Naive thymus-derived CD4-positive, alpha-beta T cell (primary cell): ENCODE results near the gene PPT2. TPM values are rescaled to one million over a fixed set of nuclear protein-coding genes. Genes with fewer than 3 reads are reported as not detected.

Source experiments
- ATAC-seq: fragments of 150-1000 bp; cut with Tn5 transposase; 2 replicates; pipeline ENCODE4 v1.10.0; 2021; ENCODE audit warnings: mild to moderate bottlenecking, moderate library complexity
- CTCF ChIA-PET: fragments of 350-600 bp; sonication (Branson Sonifier 250); formaldehyde crosslinking; loops from one replicate; lab custom pipeline; 2021; ENCODE audit warnings: antibody characterized with exemption; lab: Charles Lee
- POLR2A ChIA-PET: fragments of 350-600 bp; sonication (Branson Sonifier 250); formaldehyde crosslinking; loops from one replicate; lab custom pipeline; 2021; ENCODE audit warnings: antibody characterized with exemption, inconsistent platforms; lab: Charles Lee
- DNase-seq, 9 donors: peaks; one replicate each; pipeline versions ENCODE4 v3.0.0 to v3.0.0-alpha.2; 2020 to 2022; ENCODE audit warnings: mixed read lengths in 1 of 9
- H3K27ac ChIP-seq: one replicate; pipeline ENCODE4 v1.7.0; 2013; ENCODE audit warnings: mild to moderate bottlenecking, low read depth, low read length, moderate library complexity
- H3K27me3 ChIP-seq, 2 donors: one replicate each; pipeline ENCODE4 v1.7.0; 2013; ENCODE audit warnings: low read length in 2 of 2, mild to moderate bottlenecking in 2 of 2, moderate library complexity in 2 of 2; ENCODE audit not compliant: control insufficient read depth in 2 of 2, insufficient read depth in 2 of 2
- H3K36me3 ChIP-seq, 3 experiments: 1 replicate in 2 of 3; 2 replicates in 1 of 3; pipeline ENCODE4 v1.7.0; 2013; ENCODE audit warnings: low read length in 3 of 3, mild to moderate bottlenecking in 3 of 3, moderate library complexity in 1 of 3; ENCODE audit not compliant: insufficient read depth in 3 of 3, control insufficient read depth in 2 of 3
- H3K4me1 ChIP-seq, 2 donors: one replicate each; pipeline ENCODE4 v1.7.0; 2013; ENCODE audit warnings: low read length in 2 of 2, mild to moderate bottlenecking in 2 of 2, moderate library complexity in 1 of 2; ENCODE audit not compliant: control insufficient read depth in 2 of 2, insufficient read depth in 2 of 2
- H3K4me3 ChIP-seq: 2 replicates; pipeline ENCODE4 v1.7.0; 2013; ENCODE audit warnings: mild to moderate bottlenecking, low read length
- H3K9me3 ChIP-seq, 3 experiments: 1 replicate in 2 of 3; 2 replicates in 1 of 3; pipeline ENCODE4 v1.7.0; 2013; ENCODE audit warnings: low read length in 3 of 3; ENCODE audit not compliant: control insufficient read depth in 2 of 3
- H3K27ac Mint-ChIP-seq, 9 donors: one replicate each; pipeline ENCODE4 v1.8.0; 2020 to 2022; ENCODE audit warnings: mixed read lengths in 9 of 9, mild to moderate bottlenecking in 8 of 9, moderate library complexity in 5 of 9, inconsistent platforms in 2 of 9
- H3K27me3 Mint-ChIP-seq, 5 donors: one replicate each; pipeline ENCODE4 v1.8.0; 2021 to 2022; ENCODE audit warnings: mixed read lengths in 5 of 5, mild to moderate bottlenecking in 1 of 5
- H3K36me3 Mint-ChIP-seq, 5 donors: one replicate each; pipeline ENCODE4 v1.8.0; 2020 to 2022; ENCODE audit warnings: mixed read lengths in 5 of 5, mild to moderate bottlenecking in 3 of 5, inconsistent platforms in 1 of 5
- H3K4me1 Mint-ChIP-seq, 7 donors: one replicate each; pipeline ENCODE4 v1.8.0; 2020 to 2022; ENCODE audit warnings: mixed read lengths in 7 of 7, mild to moderate bottlenecking in 3 of 7, inconsistent platforms in 1 of 7
- H3K4me3 Mint-ChIP-seq, 10 donors: one replicate each; pipeline ENCODE4 v1.8.0; 2020 to 2022; ENCODE audit warnings: mild to moderate bottlenecking in 10 of 10, mixed read lengths in 10 of 10, moderate library complexity in 6 of 10, inconsistent platforms in 2 of 10
- H3K9me3 Mint-ChIP-seq, 11 donors: one replicate each; pipeline ENCODE4 v1.8.0; 2020 to 2022; ENCODE audit warnings: mixed read lengths in 11 of 11, mild to moderate bottlenecking in 4 of 11, inconsistent platforms in 1 of 11, moderate library complexity in 1 of 11
- intact Hi-C, 2 donors: fragments of 100-400 bp; cut with micrococcal nuclease; formaldehyde crosslinking; loops; one replicate each; pipeline ENCODE4 v1.15.1; 2023
- polyA plus RNA-seq, 2 donors: library from polyadenylated mRNA; unstranded; fragments of 300-500 nt; fragmentation: Illumina TruSeq; gene quantifications; one replicate each; pipeline ENCODE4 v1.2.3, GENCODE V29; 2021
- total RNA-seq, 6 experiments: library from RNA in 5 of 6; stranded (reverse) in 5 of 6; gene quantifications; 1 replicate in 5 of 6; 2 replicates in 1 of 6; pipeline ENCODE4 v1.2.3 and lab custom pipeline; 2021 to 2026

PPT2 gene
- total and polyA plus RNA-seq, 7 experiments from 2014 or later = 11.8 to 21.9 (median 15.7) TPM

- POLR2A ChIA-PET = interaction anchor here (0.6 to 7.8 kb wide), 7 partner anchors 8 to 1201 kb away, joined by 3 to 79 read pairs (median 6); partner anchors contain the start of genes ATF6B and FKBPL
- CTCF ChIA-PET = interaction anchor here (0.7 to 1.5 kb wide), 3 partner anchors 69 to 916 kb away, joined by 3 to 4 read pairs (median 3); partner anchors contain the start of gene ATF6B
- DNase-seq (peak in 1 of 9 donors; percentile 17), ATAC-seq (no peak)
- Histone ChIP-seq H3K4me1 (peaks cover 20 to 29% of the 10 kb centered on the region in 2 donors), H3K36me3 (peaks cover 0 to 8% (median 0%) of the 10 kb centered on the region in 3 experiments), H3K4me3 (peak overlapping the region; percentile 98), H3K27me3 (no peaks in the 10 kb centered on the region), H3K27ac (peak overlapping the region; percentile 97), H3K9me3 (no peaks in the 10 kb centered on the region)
- peak overlapping the region; percentile 92 to 99 (median 97) for H3K4me3 Mint-ChIP-seq
- no peaks in the 10 kb centered on the region for H3K27me3 Mint-ChIP-seq
- H3K9me3 Mint-ChIP-seq = no peaks in the 10 kb centered on the region
- H3K27ac Mint-ChIP-seq = peak overlapping the region; percentile 86 to 99 (median 97)
- peaks cover 22 to 33% (median 31%) of the 10 kb centered on the region in 7 donors for H3K4me1 Mint-ChIP-seq
- peaks cover 0 to 7% (median 0%) of the 10 kb centered on the region in 5 donors for H3K36me3 Mint-ChIP-seq
- intact Hi-C loops = loop anchor here (5.0 to 10.0 kb wide), 7 partner anchors 372 to 1580 kb away; partner anchors contain the start of genes B3GALT4 (in 1 of the 2), CLIC1 (in 1 of the 2), CUTA (in 1 of the 2) and HSD17B8 (in 1 of the 2)
Measured at GRCh38 chr6:32196682-32197616, 43.0 kb downstream of the PPT2 start.

DNA sequence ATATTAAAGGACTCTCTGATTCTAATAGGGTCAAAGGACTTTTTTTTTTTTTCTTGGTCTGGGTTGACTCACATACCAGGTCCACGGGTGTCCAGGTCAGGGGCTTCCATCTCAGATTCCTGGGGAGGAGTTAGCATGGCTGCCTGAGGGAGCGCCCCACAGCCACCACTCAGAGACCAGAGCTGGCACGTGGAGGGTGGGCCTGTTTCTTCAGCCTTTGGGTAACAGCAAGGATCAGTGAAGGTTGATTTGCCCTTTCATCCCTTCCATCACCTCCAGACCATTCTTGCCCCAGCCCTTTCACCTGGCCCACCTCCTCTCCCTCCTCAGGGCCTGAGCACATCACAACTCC is 44.4 kb downstream of the PPT2 start:
- Mint-ChIP-seq H3K9me3 (no peaks in the 10 kb centered on the region), H3K27ac (peak overlapping the region in 6 of 9 donors; percentile 31 to 97 (median 58)), H3K4me3 (peak overlapping the region in 4 of 10 donors; percentile 8 to 41 (median 26)), H3K27me3 (peaks cover 0 to under 1% (median 0%) of the 10 kb centered on the region in 5 donors), H3K36me3 (no peaks in the 10 kb centered on the region), H3K4me1 (peaks cover 20 to 32% (median 29%) of the 10 kb centered on the region in 7 donors)
- no peak overlapping the region for H3K27ac ChIP-seq
- peaks cover 19 to 21% of the 10 kb centered on the region in 2 donors for H3K4me1 ChIP-seq
- H3K27me3 ChIP-seq = no peaks in the 10 kb centered on the region
- ChIA-PET CTCF (interaction anchor here (1.5 kb wide), 1 partner anchor 71 kb away, joined by 3 read pairs; the partner anchor contains the start of gene ATF6B), POLR2A (interaction anchor here (0.7 to 1.1 kb wide), 4 partner anchors 9 to 680 kb away, joined by 3 to 5 read pairs (median 4); no protein-coding TSS in a partner anchor)
- H3K4me3 ChIP-seq = no peak overlapping the region
- no peak for ATAC-seq
- DNase-seq = no peak
- intact Hi-C loops = loop anchor here (5.0 to 10.0 kb wide), 7 partner anchors 374 to 1581 kb away; partner anchors contain the start of genes B3GALT4 (in 1 of the 2), CLIC1 (in 1 of the 2), CUTA (in 1 of the 2) and HSD17B8 (in 1 of the 2)
- no peaks in the 10 kb centered on the region for H3K36me3 ChIP-seq
- no peaks in the 10 kb centered on the region for H3K9me3 ChIP-seq

DNA sequence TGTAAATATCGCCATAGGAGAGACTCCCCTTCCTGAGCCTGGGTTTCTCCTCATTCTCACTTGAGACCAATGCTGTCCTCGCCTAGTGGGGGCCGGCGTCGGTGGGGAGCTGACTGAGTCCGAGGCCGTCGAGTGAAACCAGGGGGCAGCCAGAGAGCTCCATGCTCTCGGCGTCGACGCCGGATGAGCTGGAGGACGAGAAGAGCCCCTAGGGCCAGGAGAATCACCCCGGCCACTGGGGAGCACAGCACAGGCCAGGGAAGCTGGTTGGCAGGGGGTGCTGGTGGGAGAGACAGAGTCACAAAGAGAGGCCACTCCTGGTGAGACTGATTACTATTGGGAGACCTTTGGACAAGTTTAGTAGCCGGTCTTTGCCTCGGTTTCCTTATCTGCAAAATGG is 44.9 kb downstream of the PPT2 start:
- no peaks in the 10 kb centered on the region for H3K9me3 ChIP-seq
- no peak for DNase-seq
- H3K27me3 ChIP-seq = no peaks in the 10 kb centered on the region
- Mint-ChIP-seq H3K27me3 (peaks cover 0 to 3% (median 0%) of the 10 kb centered on the region in 5 donors), H3K4me1 (peaks cover 15 to 27% (median 24%) of the 10 kb centered on the region in 7 donors), H3K4me3 (peak overlapping the region in 1 of 10 donors; percentile 7), H3K36me3 (no peaks in the 10 kb centered on the region), H3K9me3 (no peaks in the 10 kb centered on the region), H3K27ac (peak overlapping the region in 3 of 9 donors; percentile 31 to 97 (median 69))
- no peak overlapping the region for H3K4me3 ChIP-seq
- ChIA-PET CTCF (no interaction called here), POLR2A (interaction anchor here (0.7 kb wide), 1 partner anchor 679 kb away, joined by 5 read pairs; no protein-coding TSS in a partner anchor)
- intact Hi-C loops = loop anchor here (5.0 to 10.0 kb wide), 7 partner anchors 374 to 1582 kb away; partner anchors contain the start of genes B3GALT4 (in 1 of the 2), CLIC1 (in 1 of the 2), CUTA (in 1 of the 2) and HSD17B8 (in 1 of the 2)
- H3K4me1 ChIP-seq = peaks cover 14 to 16% of the 10 kb centered on the region in 2 donors
- H3K36me3 ChIP-seq = no peaks in the 10 kb centered on the region
- ATAC-seq = no peak
- no peak overlapping the region for H3K27ac ChIP-seq

- DNase-seq = no peak
- H3K36me3 Mint-ChIP-seq = no peaks in the 10 kb centered on the region
Measured at GRCh38 chr6:32200711-32201475, 47.0 kb downstream of the PPT2 start.

GRCh38 chr6:32202186-32202585 is 48.2 kb downstream of the PPT2 start:
- POLR2A ChIA-PET = no interaction called here

More at GRCh38 chr6:32200711-32201475, 47.0 kb downstream of the PPT2 start:
- ATAC-seq = no peak
- Histone ChIP-seq H3K36me3 (no peaks in the 10 kb centered on the region), H3K4me3 (no peak overlapping the region), H3K27ac (no peak overlapping the region), H3K4me1 (no peaks in the 10 kb centered on the region), H3K9me3 (no peaks in the 10 kb centered on the region), H3K27me3 (no peaks in the 10 kb centered on the region)
- Mint-ChIP-seq H3K4me1 (peaks cover 5 to 10% (median 7%) of the 10 kb centered on the region in 7 donors), H3K27me3 (peaks cover 0 to 14% (median 0%) of the 10 kb centered on the region in 5 donors), H3K4me3 (no peak overlapping the region), H3K9me3 (peaks cover 0 to 1% (median 0%) of the 10 kb centered on the region in 11 donors), H3K27ac (no peak overlapping the region)
- intact Hi-C loops = no loop called here
- CTCF ChIA-PET = interaction anchor here (0.6 kb wide), 1 partner anchor 60 kb away, joined by 4 read pairs; no protein-coding TSS in a partner anchor
- POLR2A ChIA-PET = no interaction called here

More at GRCh38 chr6:32202186-32202585, 48.2 kb downstream of the PPT2 start:
- intact Hi-C loops = no loop called here
- no peak overlapping the region for H3K27ac ChIP-seq
- DNase-seq (no peak), ATAC-seq (no peak)
- no peaks in the 10 kb centered on the region for H3K27me3 ChIP-seq
- Mint-ChIP-seq H3K27ac (no peak overlapping the region), H3K36me3 (no peaks in the 10 kb centered on the region), H3K27me3 (peaks cover 0 to 17% (median 0%) of the 10 kb centered on the region in 5 donors), H3K9me3 (peaks cover 0 to 1% (median 0%) of the 10 kb centered on the region in 11 donors), H3K4me1 (peaks cover 0 to 5% (median under 1%) of the 10 kb centered on the region in 7 donors), H3K4me3 (no peak overlapping the region)
- CTCF ChIA-PET = no interaction called here
- H3K4me1 ChIP-seq = no peaks in the 10 kb centered on the region
- H3K4me3 ChIP-seq = no peak overlapping the region
- H3K36me3 ChIP-seq = no peaks in the 10 kb centered on the region
- no peaks in the 10 kb centered on the region for H3K9me3 ChIP-seq
